ENCODE results near the gene MYO16. TPM values are rescaled to one million over a fixed set of nuclear protein-coding genes. Genes with fewer than 3 reads are reported as not detected.
A peak's percentile ranks its signal among the peaks of the same experiment; 100 is the strongest.

Gene MYO16
- total RNA-seq, 1 experiment from 2014 or later = 0.49 TPM

- DNase-seq (ENCODE audit: low spot score) = peak; percentile 56
- Histone ChIP-seq H3K4me3 (ENCODE audit: low read depth, low read length, poor library complexity, severe bottlenecking) (no peak overlapping the region), H3K27me3 (replicated peaks; ENCODE audit: insufficient read depth, low read depth, low read length, poor library complexity) (no peaks in the 10 kb centered on the region), H3K27ac (ENCODE audit: low read depth, low read length, poor library complexity, severe bottlenecking) (no peak overlapping the region), H3K36me3 (ENCODE audit: insufficient read depth, low read length, poor library complexity, severe bottlenecking) (no peaks in the 10 kb centered on the region), H3K9me3 (ENCODE audit: low read depth, low read length, poor library complexity, severe bottlenecking) (no peaks in the 10 kb centered on the region), H3K4me1 (ENCODE audit: insufficient read depth, low read length, poor library complexity, severe bottlenecking) (peaks cover under 1% of the 10 kb centered on the region)
- ChIA-PET CTCF (no interaction called here), POLR2A (ENCODE audit: low non-redundant PET) (no interaction called here)
- TF ChIP-seq EZH2 (IDR thresholded peaks at IDR 0.05; ENCODE audit: borderline replicate concordance, low read depth, low read length, poor library complexity, severe bottlenecking) (no peak), CTCF (conservative IDR thresholded peaks at IDR 0.05; ENCODE audit: low read depth, low read length) (no peak)
- intact Hi-C loops (cut with micrococcal nuclease; ENCODE audit: unreplicated experiment) = no loop called here
- no TSS peak for BruUV-seq (replicated peaks)
Observed at GRCh38 chr13:109256866-109257760, 627.7 kb downstream of the MYO16 start.
